ENCODE measurements around the gene PITX3.
"Not testable (repeated sequence)": the region's sequence is repeated elsewhere in the genome, so short reads cannot be mapped to it uniquely, and the experiment has no call there.

Gene PITX3

DNA sequence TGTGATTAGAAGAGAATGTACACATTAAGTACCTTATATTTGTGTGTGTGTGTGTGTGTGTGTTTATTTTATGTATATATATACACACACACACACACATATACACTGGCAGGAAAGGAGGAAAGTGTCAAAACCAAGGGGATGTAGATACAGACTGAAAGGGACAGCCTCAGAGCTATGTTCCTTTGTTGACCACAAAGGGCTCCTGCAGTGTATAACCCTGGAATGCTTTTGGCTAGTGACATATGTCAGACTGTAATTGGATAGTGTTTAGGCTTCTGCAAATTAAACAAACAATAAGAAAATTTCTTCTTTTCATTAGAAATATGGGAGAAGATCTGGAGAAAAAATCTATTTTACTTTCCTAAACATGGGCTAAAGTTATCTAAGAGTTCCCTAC lies 19.9 kb upstream of the PITX3 start:
- DNase-seq (ENCODE audit: low read depth in 2 of 2, low spot score in 1 of 2): no peak

DNA sequence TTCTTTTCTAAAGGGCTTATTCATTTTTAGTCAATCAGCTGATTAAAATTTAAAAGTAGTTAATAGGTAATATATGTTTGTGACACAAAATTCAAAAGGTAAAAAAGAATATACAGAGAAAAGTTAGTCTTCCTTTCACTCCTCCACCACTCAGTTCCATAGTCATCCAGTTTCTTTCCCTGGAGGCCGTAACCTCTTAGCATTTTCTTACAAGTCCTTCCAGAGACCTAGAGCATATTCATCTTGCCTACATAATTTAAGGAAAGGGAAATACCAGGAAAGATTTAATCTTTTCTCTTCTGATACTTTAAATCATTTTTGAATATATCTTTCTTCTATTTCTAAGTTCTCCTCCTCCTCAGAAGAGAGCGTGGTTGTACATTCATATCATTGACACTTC lies 14.1 kb upstream of the PITX3 start:
- DNase-seq (ENCODE audit: low read depth in 2 of 2, low spot score in 1 of 2): no peak

- DNase-seq (ENCODE audit: low read depth in 2 of 2, low spot score in 1 of 2): no peak
Observed at GRCh38 chr10:102254426-102254825, 13.1 kb upstream of the PITX3 start.

- not testable (repeated sequence) for DNase-seq (ENCODE audit: low read depth in 2 of 2, low spot score in 1 of 2)
Observed at GRCh38 chr10:102252508-102252907, 11.2 kb upstream of the PITX3 start.

GRCh38 chr10:102247734-102248133 lies 6.4 kb upstream of the PITX3 start:
- DNase-seq (ENCODE audit: low read depth in 2 of 2, low spot score in 1 of 2): no peak

DNA sequence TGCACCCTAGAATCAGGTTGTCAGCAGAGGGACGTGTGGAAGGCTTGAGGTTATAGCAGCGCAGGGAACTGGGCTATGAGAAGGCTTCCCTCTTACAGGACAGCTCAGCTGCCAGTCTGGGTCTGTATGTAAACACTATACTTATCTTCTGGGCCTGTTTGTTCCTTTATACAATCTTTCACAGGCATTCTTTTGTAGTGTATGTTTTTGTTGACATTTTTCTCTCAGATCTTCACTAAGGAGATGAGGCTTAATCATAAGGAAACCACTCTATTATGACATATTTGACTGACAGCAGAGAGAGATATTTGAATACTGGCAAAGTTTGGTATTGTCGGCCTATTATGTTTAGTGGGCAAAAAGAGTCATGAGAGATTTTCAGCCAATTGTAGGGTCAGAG lies 4.9 kb upstream of the PITX3 start:
- DNase-seq (ENCODE audit: low read depth in 2 of 2, low spot score in 1 of 2): no peak

- DNase-seq (ENCODE audit: low read depth in 2 of 2, low spot score in 1 of 2): no peak
Observed at GRCh38 chr10:102245932-102246251, 4.6 kb upstream of the PITX3 start.

DNA sequence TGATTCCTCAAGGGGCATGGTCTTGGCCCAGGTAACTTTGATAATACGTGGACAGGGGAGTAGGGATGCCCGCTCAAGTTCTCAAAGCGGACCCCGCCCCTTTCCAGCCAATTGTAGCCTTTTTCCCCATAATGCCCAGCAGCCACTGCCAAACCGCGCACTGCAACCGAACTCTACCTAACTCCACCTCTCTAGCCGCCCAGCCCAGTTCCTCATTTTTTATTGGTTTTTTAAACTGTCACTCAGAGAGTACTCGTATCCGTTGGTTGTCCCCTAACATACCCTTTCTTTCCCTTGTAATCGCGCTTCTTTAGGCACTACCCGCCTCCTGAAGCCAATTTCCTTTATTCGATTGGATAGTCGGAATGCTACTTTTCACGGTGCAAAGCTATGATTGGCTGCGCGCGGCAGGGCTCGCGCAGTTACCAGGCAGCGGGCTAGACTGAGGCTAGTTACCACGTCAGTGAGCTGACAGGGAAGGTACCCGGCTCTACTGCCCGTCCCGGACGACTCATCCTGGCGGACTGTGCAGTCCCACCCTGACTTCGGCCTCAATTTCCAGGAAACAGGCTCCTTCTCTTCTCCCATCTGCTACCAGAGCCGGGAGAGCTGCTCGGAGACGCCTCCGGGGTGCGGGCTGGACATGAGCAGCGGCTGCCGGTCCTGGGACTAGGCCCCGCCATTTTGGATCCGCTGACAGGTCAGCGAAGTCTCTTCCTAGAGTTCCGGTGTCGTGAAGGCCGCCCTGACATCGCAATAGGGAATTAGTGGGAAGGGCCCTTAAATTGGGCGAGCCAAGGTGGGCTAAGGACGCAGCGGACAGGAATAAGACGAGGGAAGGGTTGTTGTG lies 4.0 kb upstream of the PITX3 start, which contains the start of gene GBF1:
TSS of gene GBF1 (plus strand) at position 451 of the 850 bp plus-strand sequence. CDS start 13,407 bp downstream, outside the sequence.
- DNase-seq (ENCODE audit: low read depth in 2 of 2, low spot score in 1 of 2): peak; percentile 65 to 79

DNA sequence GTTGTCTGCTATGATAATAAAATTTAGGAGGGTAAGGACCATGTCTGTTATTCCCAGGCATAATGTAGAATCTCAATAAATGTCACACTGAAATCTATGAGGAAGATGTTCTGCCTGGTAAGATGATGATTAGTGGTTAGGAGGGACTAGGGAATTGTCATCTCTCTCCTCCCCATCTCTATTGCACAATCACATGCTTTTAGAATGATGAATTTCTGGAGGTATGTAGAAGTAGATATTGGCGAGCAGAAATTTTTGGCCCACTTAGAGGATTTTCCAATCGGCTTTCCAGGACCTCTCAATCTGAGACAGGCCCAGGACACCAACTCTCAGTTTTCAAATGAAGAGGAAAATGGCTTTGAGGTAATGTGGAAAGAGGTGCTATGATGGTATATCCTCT lies 2.0 kb upstream of the PITX3 start:
- no peak for DNase-seq (ENCODE audit: low read depth in 2 of 2, low spot score in 1 of 2)

- no peak for DNase-seq (ENCODE audit: low read depth in 2 of 2, low spot score in 1 of 2)
Observed at GRCh38 chr10:102242118-102242485, 790 bp upstream of the PITX3 start.

DNA sequence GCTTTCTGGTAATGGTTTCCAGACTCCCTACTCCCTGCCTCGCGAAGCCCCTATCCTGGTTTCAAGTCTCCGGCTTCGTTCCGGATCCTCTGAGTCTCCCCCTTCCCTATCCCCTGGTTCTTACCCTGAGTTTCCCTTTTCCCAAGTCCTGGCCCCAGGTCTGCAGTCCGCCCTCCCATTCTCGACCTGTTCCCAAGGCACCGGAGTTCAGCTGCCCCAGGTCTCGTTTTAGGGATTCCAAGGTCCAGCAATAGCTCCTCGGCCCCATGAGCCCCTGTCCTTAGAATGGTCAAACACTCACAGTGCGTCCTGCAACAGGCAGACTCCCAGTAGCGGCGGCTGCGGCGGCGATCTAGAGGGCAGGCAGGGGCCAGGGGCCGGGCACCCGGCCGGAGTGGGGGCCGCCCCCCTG lies 274 bp downstream of the PITX3 start:
- no peak for DNase-seq (ENCODE audit: low read depth in 2 of 2, low spot score in 1 of 2)

DNA sequence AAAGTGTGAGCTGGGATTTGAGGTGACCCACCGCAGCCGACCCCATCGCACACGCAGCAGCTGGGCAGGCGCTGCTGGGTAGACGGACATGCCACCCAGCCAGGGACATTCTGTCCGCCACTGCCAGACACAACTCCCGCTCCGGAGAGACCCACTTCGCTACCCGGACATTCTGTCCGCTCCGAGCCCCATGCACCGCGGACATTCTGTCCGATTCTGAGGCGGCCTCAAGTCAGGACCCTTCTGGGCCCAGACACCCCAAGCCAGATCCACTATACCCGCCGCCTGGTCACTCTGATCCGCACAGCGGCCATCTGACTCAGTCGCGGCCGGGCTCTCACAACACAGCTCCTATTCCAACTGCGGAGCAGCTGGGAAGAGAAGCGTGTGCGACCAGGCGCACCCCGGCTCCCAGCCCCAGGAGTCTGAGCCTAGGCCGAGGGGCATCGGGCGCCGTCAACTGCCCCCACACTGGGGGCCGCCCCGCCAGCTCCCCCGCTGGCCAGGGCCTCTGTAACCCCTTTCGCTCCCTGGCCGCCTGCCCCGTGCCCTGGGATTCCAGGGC lies 763 bp downstream of the PITX3 start:
- DNase-seq (ENCODE audit: low read depth in 2 of 2, low spot score in 1 of 2): no peak

- no peak for DNase-seq (ENCODE audit: low read depth in 2 of 2, low spot score in 1 of 2)
Observed at GRCh38 chr10:102237711-102238252, 3.5 kb downstream of the PITX3 start.

DNA sequence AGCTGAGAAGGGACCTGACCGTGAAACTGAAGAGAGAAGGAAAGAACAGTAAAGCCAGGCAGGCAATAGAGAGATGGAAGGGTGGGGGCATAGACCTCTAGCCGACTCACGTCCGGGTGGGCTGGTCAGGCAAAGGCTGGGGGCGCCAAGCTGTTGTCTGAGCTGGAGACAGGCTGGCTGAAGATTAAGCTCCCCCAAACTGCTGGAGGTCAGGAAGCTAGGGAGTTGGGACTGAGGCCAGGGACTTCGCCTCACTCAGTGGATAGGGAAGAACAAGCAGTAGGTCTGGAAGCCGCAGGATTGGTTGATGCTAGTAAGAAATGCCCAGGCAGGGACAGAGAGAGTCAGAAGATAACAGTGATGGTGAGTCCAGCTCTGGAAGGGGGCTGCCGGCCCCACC lies 5.3 kb downstream of the PITX3 start:
- no peak for DNase-seq (ENCODE audit: low read depth in 2 of 2, low spot score in 1 of 2)

GRCh38 chr10:102235598-102235920 lies 5.8 kb downstream of the PITX3 start:
- no peak for DNase-seq (ENCODE audit: low read depth in 2 of 2, low spot score in 1 of 2)

- no peak for DNase-seq (ENCODE audit: low read depth in 2 of 2, low spot score in 1 of 2)
Observed at GRCh38 chr10:102234888-102235597, 6.3 kb downstream of the PITX3 start.

GRCh38 chr10:102233997-102234396 lies 7.3 kb downstream of the PITX3 start:
- DNase-seq (ENCODE audit: low read depth in 2 of 2, low spot score in 1 of 2): no peak

DNA sequence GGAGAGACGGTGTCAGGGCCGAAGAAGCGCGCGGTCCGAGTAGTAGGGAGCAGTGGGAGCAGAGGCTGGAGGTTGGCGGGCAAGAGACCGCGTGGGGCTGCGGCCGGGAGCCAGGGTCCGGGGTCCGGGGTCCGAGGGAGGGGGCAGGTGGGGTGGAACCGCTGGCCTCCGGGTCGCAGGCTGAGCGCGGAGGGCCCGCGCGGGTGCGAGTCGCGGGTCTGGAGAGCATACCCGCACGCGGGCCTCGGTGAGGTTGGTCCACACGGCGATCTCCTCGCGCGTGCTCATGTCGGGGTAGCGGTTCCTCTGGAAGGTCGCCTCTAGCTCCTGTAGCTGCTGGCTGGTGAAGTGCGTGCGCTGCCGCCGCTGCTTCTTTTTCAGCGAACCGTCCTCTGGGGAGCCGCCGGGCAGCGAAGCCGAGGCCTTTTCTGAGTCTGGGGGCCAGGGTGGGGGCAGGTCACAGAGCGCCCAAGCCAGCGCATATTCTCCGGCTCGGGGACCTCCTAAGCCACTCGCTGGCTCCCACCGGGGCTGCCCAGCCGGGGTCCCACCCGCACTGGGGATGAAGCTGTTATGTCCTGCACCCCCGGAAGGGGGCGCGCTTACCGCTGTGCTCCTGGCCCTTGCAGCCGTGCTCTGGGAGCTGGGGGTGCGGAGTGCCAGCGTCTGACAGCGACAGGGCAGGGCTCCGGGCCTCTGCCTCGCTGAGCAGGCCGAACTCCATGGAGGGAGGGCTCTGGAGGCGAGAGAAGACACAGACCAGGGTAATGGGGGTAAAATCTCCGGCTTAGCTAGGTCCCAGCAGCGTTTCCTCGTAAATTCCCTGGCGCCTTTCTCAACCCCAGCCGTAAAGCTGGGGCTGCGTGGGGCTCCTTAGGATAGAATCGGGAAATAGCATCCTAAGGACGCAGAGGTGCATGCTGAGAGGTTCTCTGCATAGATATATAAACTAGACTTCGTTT lies 9.7 kb downstream of the PITX3 start:
- DNase-seq (ENCODE audit: low read depth in 2 of 2, low spot score in 1 of 2): peak in 1 of 2 donors; percentile 31

DNA sequence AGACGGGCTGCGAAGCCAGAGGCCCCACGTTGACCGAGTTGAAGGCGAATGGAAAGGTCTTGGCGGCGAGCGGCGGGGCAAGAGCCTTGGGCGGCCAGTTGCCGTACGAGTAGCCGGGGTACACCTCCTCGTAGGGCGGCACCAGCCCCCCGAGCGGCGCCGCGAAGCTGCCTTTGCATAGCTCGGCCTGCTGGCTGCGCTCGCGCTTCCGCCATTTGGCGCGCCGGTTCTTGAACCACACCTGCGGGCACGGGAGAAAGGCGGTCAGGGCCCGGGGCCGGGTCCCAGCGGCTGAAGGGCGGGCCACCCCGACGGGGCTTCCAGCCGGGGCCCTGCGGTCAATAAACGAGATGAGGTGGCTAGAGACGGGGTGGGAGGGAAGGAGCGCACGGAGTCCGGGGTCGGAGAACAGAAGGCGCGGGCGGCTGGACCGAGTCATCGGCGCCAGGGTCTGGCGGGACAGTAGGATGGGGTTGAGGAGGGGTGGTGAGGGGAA lies 10.4 kb downstream of the PITX3 start:
- no peak for DNase-seq (ENCODE audit: low read depth in 2 of 2, low spot score in 1 of 2)

- DNase-seq (ENCODE audit: low read depth in 2 of 2, low spot score in 1 of 2): no peak
Observed at GRCh38 chr10:102230264-102230860, 10.9 kb downstream of the PITX3 start.
